ENCODE measurements around the gene CREBRF. TPM values are rescaled to one million over a fixed set of nuclear protein-coding genes. Genes with fewer than 3 reads are reported as not detected.

The CREBRF gene
- total and polyA plus RNA-seq, 2 of the 8 experiments (the other 6 are each of a cell fraction or from before 2014, with no cell fraction given): 1.2 to 4.7 TPM

GRCh38 chr5:173039964-173040363, 16.2 kb upstream of the CREBRF start:
- Histone ChIP-seq H3K23me2 (ENCODE audit: low read depth, low read length) (no peaks in the 10 kb centered on the region), H3K4ac (replicated peaks; ENCODE audit: insufficient read length, low read depth, low read length) (no peak overlapping the region), H3K36me3 (ENCODE audit: control insufficient read depth in 2 of 4, insufficient read depth in 4 of 4, low read length in 3 of 4) (peaks cover 0 to 2% (median 0%) of the 10 kb centered on the region in 4 experiments; a peak in 1 of 8 replicates), H2AK5ac (ENCODE audit: low read depth, low read length) (no peak overlapping the region), H3K9me3 (ENCODE audit: insufficient read depth in 2 of 2, low read depth in 1 of 2, low read length in 1 of 2) (no peaks in the 10 kb centered on the region), H2BK15ac (ENCODE audit: low read length) (no peak overlapping the region), H3K14ac (ENCODE audit: insufficient read length) (no peak overlapping the region), H3K79me1 (ENCODE audit: low read depth, low read length) (no peaks in the 10 kb centered on the region), H4K8ac (ENCODE audit: extremely low read depth, insufficient read depth, low read length) (no peak overlapping the region), H3K9ac (replicated peaks in 1 of 4; ENCODE audit: extremely low read depth in 1 of 4, low read depth in 3 of 4, low read length in 3 of 4) (no peak overlapping the region), H3K27me3 (replicated peaks in 1 of 4; ENCODE audit: control insufficient read depth in 3 of 4, extremely low read depth in 1 of 4, insufficient read depth in 3 of 4, low read length in 3 of 4) (no peaks in the 10 kb centered on the region; a peak in 2 of 7 replicates), H2BK120ac (replicated peaks; ENCODE audit: low read depth, low read length) (no peak overlapping the region), H2BK5ac (ENCODE audit: low read depth, low read length) (no peak overlapping the region), H2AFZ (ENCODE audit: low read length) (no peak overlapping the region), H2BK12ac (ENCODE audit: low read depth, low read length) (no peak overlapping the region), H3K56ac (replicated peaks; ENCODE audit: insufficient read length, low read depth, low read length) (no peak overlapping the region), H2BK20ac (ENCODE audit: low read length) (no peak overlapping the region), H3K4me2 (ENCODE audit: insufficient read depth in 1 of 2, low read depth in 2 of 2, low read length in 2 of 2) (no peak overlapping the region), H3K4me3 (ENCODE audit: extremely low read depth in 1 of 4, insufficient read depth in 2 of 4, low read depth in 3 of 4, low read length in 4 of 4) (no peak overlapping the region), H3K79me2 (ENCODE audit: control insufficient read depth in 1 of 2, insufficient read depth in 2 of 2, low read length in 2 of 2) (no peaks in the 10 kb centered on the region), H4K20me1 (replicated peaks in 1 of 2; ENCODE audit: control insufficient read depth in 1 of 2, insufficient read depth in 2 of 2, low read length in 2 of 2) (no peaks in the 10 kb centered on the region), H4K91ac (replicated peaks; ENCODE audit: insufficient read length, low read length) (no peak overlapping the region), H3K4me1 (replicated peaks in 1 of 4; ENCODE audit: control insufficient read depth in 3 of 4, insufficient read depth in 4 of 4, low read length in 3 of 4) (peaks cover 0 to 1% (median 0%) of the 10 kb centered on the region in 4 experiments; a peak in 1 of 7 replicates), H3K23ac (ENCODE audit: insufficient read length) (no peak overlapping the region), H3K18ac (ENCODE audit: extremely low read depth, low read length) (no peak overlapping the region), H3K27ac (ENCODE audit: low read depth, low read length) (no peak overlapping the region), H4K5ac (ENCODE audit: insufficient read length, low read depth, low read length) (no peak overlapping the region)
- no peak for FAIRE-seq
- no peak for DNase-seq (ENCODE audit: low read depth in 1 of 2, low spot score in 2 of 2)
- ChIA-PET CTCF (ENCODE audit: partially characterized antibody) (no interaction called here), POLR2A (ENCODE audit: partially characterized antibody) (interaction anchor here (0.6 to 2.5 kb wide), 4 partner anchors 10 to 59 kb away, joined by 3 to 9 read pairs (median 4); no protein-coding TSS in a partner anchor)
- TF ChIP-seq KDM1A (IDR thresholded peaks at IDR 0.05; ENCODE audit: borderline replicate concordance, low read length) (no peak), CTBP2 (IDR thresholded peaks at IDR 0.05; ENCODE audit: borderline replicate concordance, insufficient read depth, insufficient read length, low read length) (no peak), POLR2A (IDR thresholded peaks at IDR 0.05; ENCODE audit: control extremely low read depth in 1 of 2, low read depth in 2 of 2, low read length in 2 of 2) (no peak), ZNF274 (IDR thresholded peaks at IDR 0.05; ENCODE audit: borderline replicate concordance, extremely low read depth, low read length) (no peak), TBP (IDR thresholded peaks at IDR 0.05; ENCODE audit: low read depth, low read length) (no peak), CEBPB (IDR thresholded peaks at IDR 0.05; ENCODE audit: low read depth, low read length) (no peak), SP2 (IDR thresholded peaks at IDR 0.05; ENCODE audit: low read length) (no peak), HDAC6 (IDR thresholded peaks at IDR 0.05; ENCODE audit: low read depth, low read length) (no peak)
- 97% methylated on average over 5 of the region's 5 CpGs; no CpG with 5 or more reads in 1 of the 2 experiments for WGBS, 2 experiments (ENCODE audit: extremely low coverage in 1 of 2, insufficient coverage in 1 of 2, insufficient read length in 1 of 2, insufficient replicate concordance in 2 of 2, low coverage in 1 of 2, low lambda C conversion rate in 2 of 2, missing lambda C conversion rate in 1 of 2)

Data from H1 (cell line).